OCI-M1 (cell line): Measurements from ENCODE around the gene RYR2.
A peak's percentile ranks its signal among the peaks of the same experiment; 100 is the strongest.

ENCODE experiments used
- DNase-seq: peaks from one replicate; lab custom pipeline; 2025; lab: John Stamatoyannopoulos, UW

RYR2 gene

DNA sequence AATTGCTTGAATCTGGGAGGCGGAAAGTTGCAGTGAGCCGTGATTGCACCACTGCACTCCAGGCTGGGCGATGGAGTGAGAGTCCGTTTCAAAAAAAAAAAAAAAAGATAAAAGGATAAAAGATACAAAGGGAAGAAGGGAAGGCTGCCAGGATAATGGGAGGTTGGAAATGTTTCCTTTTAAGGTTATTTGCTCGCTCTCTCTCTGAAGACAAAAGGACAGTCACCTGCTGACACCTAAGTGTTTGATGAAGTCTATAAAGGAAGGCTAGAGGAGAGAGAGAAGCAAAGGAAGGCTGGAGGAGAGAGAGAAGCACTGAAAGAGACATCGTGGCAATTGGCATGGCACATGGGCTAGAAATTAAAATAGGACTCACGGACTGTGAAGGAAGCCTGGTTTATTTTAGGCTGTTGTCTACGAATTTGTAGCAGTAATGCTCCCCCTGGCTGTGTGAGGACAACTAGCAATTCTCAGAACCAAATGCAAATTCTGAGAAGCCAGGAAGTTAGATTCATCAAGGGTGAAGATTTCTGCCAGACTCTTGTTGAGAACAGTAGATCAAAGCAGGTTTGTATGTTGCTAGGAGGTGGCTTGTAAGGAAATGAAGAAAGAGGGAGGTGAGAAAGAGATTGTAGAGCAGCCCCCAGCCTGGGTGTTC, 694.5 kb downstream of the RYR2 start:
- peak; percentile 94 for DNase-seq

DNA sequence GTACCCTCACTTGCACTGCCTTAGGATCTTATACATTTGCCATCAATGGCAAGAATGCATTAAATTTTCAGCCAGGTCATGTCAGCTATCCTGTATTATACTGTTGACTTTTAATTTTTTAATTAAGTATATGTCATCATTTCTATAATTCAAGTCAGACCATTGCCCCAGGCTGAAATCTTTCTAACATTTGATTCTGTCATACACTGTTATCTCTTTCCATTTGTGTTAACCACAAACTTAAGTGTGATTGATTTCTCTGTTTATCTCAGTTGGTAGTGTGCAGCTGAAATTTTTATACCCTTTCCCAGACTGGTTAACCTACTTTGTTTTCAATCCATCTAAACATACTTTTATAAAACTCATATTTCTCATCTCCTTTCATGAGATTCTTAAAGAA, 695.5 kb downstream of the RYR2 start:
- peak; percentile 45 for DNase-seq

DNA sequence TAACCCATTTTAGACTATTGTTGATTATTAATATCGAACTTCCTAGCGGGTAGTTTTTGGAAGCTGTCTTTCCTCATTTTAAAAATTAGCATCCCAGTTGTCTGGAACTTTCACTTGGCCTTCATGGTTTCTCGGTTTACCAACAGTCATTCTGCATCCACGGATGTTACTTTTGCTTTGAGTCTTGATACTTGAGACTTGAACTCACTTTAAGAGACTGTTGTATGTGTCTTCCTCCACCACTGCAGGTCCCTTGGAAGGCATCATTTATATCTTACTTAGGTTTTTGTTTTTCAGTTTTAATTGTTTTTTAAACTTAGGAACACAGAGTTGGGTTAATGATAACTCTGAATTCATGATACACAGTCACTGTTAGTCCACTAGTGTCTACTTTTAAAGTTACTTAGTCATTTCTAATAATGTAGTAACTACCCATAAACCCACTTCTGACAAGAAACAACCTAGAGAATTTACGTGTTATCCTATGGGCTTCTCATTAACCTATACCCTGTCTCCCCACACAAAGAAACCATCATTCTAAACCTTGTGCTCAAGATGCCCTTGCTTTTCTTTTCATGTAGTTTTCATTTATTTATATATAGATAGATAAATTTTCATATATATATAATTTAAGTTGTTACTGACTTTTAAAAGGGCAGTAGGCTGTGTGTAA, 696.1 kb downstream of the RYR2 start:
- no peak for DNase-seq

GRCh38 chr1:237740846-237741245, 698.9 kb downstream of the RYR2 start:
- DNase-seq, result no peak

GRCh38 chr1:237745545-237745944, 703.6 kb downstream of the RYR2 start:
- no peak for DNase-seq

GRCh38 chr1:237748171-237748960, 706.4 kb downstream of the RYR2 start:
- DNase-seq, result no peak

GRCh38 chr1:237749122-237749521, 707.1 kb downstream of the RYR2 start:
- DNase-seq, result no peak

DNA sequence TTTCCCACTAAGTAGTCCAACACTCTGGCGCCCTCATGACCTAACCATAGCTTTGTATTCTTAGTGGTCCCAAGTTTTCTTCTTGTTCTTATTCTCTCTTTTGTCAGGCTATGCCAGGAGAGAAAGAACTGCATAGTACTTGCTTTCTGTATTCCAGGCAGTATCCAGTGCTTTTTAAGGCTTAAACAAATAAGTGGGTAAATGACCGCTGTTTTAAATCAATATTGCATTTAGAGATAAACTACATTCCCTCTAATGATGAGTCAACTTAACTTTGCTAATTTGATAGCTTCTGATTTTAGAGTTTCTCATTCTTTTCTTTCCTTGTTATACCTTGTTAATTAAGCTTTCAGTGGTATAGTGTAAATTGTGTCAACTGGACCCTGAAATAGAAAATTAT, 709.1 kb downstream of the RYR2 start:
- no peak for DNase-seq

- no peak for DNase-seq
Observed at GRCh38 chr1:237754627-237755026, 712.6 kb downstream of the RYR2 start.

GRCh38 chr1:237756304-237756967, 714.5 kb downstream of the RYR2 start:
- no peak for DNase-seq

DNA sequence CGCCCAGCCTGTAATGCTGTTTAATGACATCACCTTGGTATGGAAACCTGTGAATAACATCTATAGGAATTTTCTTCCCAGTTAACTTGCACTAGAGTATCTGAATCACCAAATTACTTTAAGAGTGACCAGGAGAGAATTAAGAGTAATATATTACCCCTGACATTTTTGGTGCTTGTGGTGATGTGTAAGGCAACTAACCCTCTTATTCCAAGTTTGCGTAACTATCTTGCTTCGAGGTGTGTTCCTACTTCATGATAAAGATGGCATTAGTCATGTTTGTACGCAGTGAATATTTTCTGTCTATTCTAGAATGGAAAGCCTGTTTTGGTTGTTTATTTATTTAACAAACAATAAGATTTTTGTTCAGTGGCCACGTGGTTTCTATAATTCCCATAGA, 717.4 kb downstream of the RYR2 start:
- DNase-seq, result no peak

DNA sequence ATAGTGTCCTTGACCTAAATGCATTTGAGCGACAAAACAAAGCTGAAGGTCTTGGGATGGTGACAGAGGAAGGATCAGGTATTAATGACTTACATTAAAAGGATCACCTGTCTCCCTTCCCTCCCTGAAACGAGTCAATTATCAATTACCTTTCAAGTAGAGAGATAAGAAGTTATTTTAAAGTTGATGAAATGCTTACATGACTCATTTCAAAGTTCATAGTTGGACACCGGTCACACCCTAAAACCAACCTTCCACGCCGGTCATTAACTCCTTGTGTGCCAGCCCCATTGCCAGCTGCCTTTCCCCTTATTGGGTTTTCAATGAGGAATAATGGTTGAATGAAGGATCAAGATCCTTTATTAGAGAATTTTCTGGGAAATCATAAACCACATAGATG, 719.0 kb downstream of the RYR2 start:
- no peak for DNase-seq

DNA sequence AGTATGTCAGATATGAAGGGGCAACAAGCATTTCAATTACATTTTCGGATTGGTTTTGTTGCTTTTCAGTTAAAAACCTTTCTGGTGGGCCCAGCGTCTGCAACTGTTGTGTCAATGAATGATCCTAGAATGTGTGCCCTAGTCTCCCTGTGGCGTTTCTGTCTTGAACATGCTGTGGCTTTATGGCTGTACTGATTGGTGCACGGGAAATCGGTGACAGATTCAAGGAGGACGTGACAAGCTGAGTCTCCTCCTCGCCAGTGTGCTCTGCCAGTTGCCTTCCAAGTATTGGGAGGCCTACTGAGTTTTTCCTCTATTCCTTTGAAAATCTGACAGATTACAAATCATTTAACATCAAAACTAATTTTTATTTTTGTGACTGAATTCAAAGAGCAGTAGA, 721.2 kb downstream of the RYR2 start:
- DNase-seq, result no peak

GRCh38 chr1:237763751-237764150, 721.8 kb downstream of the RYR2 start:
- no peak for DNase-seq

DNA sequence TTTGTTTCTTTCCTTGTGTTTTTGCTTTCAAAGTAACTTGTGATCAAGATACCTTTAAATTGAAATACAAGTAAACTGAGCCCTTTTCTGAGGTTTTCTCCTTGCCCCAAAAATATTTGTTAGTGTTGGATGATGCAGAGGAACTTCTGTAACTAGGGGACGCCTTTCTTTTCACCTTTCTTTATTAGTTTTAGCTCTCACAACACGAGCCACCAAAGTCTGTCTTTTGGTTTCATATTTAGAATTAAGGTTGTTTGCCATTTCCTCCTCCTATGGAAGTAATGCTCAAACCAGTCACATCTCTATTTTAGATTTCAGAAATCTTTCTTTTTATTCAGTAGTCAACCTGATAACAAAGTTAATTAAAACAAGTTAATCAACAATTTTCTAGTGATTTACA, 727.9 kb downstream of the RYR2 start:
- DNase-seq, result peak; percentile 24

- DNase-seq, result no peak
Observed at GRCh38 chr1:237772009-237772408, 730.0 kb downstream of the RYR2 start.

GRCh38 chr1:237774246-237774645, 732.3 kb downstream of the RYR2 start:
- no peak for DNase-seq

GRCh38 chr1:237779356-237779755, 737.4 kb downstream of the RYR2 start:
- DNase-seq, result no peak

DNA sequence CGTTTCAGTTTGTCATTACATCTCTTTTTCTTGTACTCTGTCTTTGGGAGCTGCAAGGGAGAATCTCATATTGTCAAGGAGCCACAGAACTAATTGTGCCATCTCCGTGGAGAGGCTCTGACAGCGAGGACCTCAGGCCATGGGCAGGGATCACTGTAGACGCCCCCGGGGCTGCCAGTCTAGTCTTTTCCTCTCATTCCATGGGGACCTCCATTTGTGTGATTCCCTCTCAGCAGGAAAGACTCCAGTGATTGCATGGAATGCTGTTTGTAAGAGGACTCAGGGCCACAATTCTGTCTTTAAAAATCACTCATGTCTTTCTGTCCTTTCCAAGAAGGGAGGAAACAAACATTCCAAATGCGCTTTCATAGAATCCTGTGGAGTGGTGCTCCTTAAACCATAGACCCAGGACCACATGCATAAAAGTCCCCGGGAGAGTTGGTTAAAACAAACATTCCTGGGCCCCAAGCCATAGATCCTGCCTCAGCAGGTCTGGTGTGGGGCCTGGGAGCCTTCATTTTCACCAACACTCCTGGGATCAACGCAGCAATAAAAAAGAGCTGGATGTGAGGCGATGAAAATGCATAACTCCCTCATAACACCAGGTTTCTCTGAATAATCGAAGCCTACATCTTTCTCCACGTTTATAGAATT, 744.2 kb downstream of the RYR2 start:
- DNase-seq, result no peak

DNA sequence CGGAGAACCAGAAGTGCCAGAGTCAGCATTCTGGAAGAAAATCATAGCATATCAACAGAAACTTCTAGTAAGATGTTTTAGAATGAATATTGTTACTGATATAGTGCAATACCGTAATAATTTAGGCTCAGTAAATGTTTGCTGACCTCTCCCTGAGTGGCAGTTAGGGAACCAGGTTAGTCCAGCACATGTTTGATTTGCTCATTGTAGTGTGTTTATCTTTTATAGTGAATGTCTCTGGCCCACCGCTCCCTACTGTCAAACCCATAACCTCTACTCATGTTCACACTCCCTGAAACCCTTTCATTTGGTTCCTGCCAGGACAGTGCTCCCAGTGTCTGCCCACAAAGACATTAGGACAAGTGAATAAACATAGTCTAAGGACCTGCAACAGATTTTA, 746.1 kb downstream of the RYR2 start:
- DNase-seq, result no peak

DNA sequence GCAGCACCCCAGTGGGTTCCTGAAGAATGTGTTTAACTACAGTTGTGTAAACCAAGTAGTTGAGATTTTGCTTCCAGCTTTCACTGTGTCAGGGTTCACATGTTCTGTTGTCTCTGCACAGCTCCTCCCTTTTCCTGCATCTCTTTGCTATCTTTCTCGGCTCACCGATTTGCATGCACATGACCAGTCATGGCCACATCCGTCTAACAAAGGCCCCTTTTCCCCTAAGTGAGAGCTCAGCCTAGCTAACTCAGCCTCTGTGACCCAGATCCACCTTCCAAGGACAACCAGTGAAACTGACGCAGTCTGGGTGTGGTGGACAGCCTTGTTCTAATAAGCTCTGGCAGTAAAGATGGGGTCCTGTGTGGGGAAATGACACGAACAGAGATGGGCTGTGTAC, 747.6 kb downstream of the RYR2 start:
- no peak for DNase-seq

GRCh38 chr1:237791592-237791991, 749.6 kb downstream of the RYR2 start:
- no peak for DNase-seq
